Panc1 (cell line): ENCODE data around the gene FOSB. TPM values are rescaled to one million over a fixed set of nuclear protein-coding genes. Genes with fewer than 3 reads are reported as not detected.

ENCODE experiments used
- ATAC-seq: fragments of 200-7000 bp; cut with Tn5 transposase; 2 replicates; pipeline ENCODE4 v1.9.1; 2020; ENCODE audit warnings: mild to moderate bottlenecking, moderate library complexity
- BruUV-seq: library from RNA; stranded (reverse); fragments of 400-500 nt; replicated peaks from 2 replicates; lab custom pipeline; 2021; lab: Mats Ljungman, UMichigan
- CTCF ChIA-PET: fragments of 300-600 bp; sonication (Branson Sonifier 250); formaldehyde crosslinking; loops from one replicate; lab custom pipeline; 2022; ENCODE audit warnings: antibody characterized with exemption; lab: Charles Lee
- POLR2A ChIA-PET: fragments of 300-600 bp; sonication (Branson Sonifier 250); formaldehyde crosslinking; loops from one replicate; lab custom pipeline; 2022; ENCODE audit warnings: antibody characterized with exemption; lab: Charles Lee
- DNase-seq: peaks from one replicate; pipeline ENCODE4 v3.0.0-alpha.2; 2010; ENCODE audit warnings: low read depth, low spot score
- H3K27ac ChIP-seq: 2 replicates; pipeline ENCODE4 v1.5.1; 2011; ENCODE audit warnings: mild to moderate bottlenecking, low read length, inconsistent platforms
- H3K27me3 ChIP-seq: fragments of 200-500 bp; sonication (Bioruptor generic); 2 replicates; pipeline ENCODE4 v1.6.0; 2014; ENCODE audit warnings: low read length, inconsistent platforms; ENCODE audit not compliant: control insufficient read depth, insufficient read depth
- H3K36me3 ChIP-seq: fragments of 200-500 bp; sonication (Bioruptor generic); 2 replicates; pipeline ENCODE4 v1.5.1; 2014; ENCODE audit warnings: inconsistent platforms, mild to moderate bottlenecking, low read length, moderate library complexity; ENCODE audit not compliant: control insufficient read depth, insufficient read depth
- H3K4me1 ChIP-seq: 2 replicates; pipeline ENCODE4 v1.5.1; 2011; ENCODE audit warnings: inconsistent platforms, mild to moderate bottlenecking, low read length, moderate library complexity; ENCODE audit not compliant: control insufficient read depth, insufficient read depth
- H3K4me3 ChIP-seq, 2 experiments: 2 replicates each; pipeline ENCODE4 v1.5.1; 2011 to 2012; ENCODE audit warnings: low read depth in 2 of 2, low read length in 2 of 2, mild to moderate bottlenecking in 2 of 2, inconsistent platforms in 1 of 2, moderate library complexity in 1 of 2
- H3K9me3 ChIP-seq: fragments of 200-500 bp; sonication (Bioruptor generic); 2 replicates; pipeline ENCODE4 v1.5.1; 2014; ENCODE audit warnings: low read depth, mild to moderate bottlenecking, inconsistent platforms, low read length, moderate library complexity; ENCODE audit not compliant: control insufficient read depth, insufficient read depth
- CTCF ChIP-seq: fragments of 450-650 bp; IDR thresholded peaks from 2 replicates; pipeline ENCODE4 v1.5.1; 2017; ENCODE audit warnings: mild to moderate bottlenecking
- POLR2AphosphoS5 ChIP-seq: IDR thresholded peaks from 2 replicates; pipeline ENCODE4 v1.6.1; 2012; ENCODE audit warnings: mild to moderate bottlenecking, low read depth, low read length, moderate library complexity
- SIN3A ChIP-seq: IDR thresholded peaks from 2 replicates; pipeline ENCODE4 v1.6.1; 2012; ENCODE audit warnings: low read depth, mild to moderate bottlenecking, low read length, moderate library complexity, borderline replicate concordance; ENCODE audit not compliant: insufficient read depth
- TCF7L2 ChIP-seq: IDR thresholded peaks from 2 replicates; pipeline ENCODE4 v1.6.1; 2011; ENCODE audit warnings: mild to moderate bottlenecking, low read depth, low read length, inconsistent platforms
- in situ Hi-C: cut with HindIII; loops from 2 replicates; pipeline ENCODE4 v1.10.0; 2016; ENCODE audit warnings: low sequenced_read_pairs, low pct_unique_long_range_greater_than_20kb
- intact Hi-C: fragments of 100-400 bp; cut with micrococcal nuclease; formaldehyde crosslinking; loops from one replicate; pipeline ENCODE4 v1.10.0; 2022; ENCODE audit not compliant: unreplicated experiment
- total RNA-seq: library from RNA; stranded (reverse); gene quantifications from one replicate; pipeline ENCODE4 v1.2.1, GENCODE V29; 2021; ENCODE audit not compliant: unreplicated experiment
- TF ChIP-seq, protein P1 (sequence below), 2 experiments: IDR thresholded peaks; 2 replicates each; pipeline ENCODE4 v1.6.1; 2011 to 2012; ENCODE audit warnings: low read depth in 2 of 2, control low read depth in 1 of 2, low read length in 1 of 2, mild to moderate bottlenecking in 1 of 2, moderate library complexity in 1 of 2; ENCODE audit not compliant: insufficient read depth in 1 of 2

The FOSB gene
- total RNA-seq, 1 experiment from 2014 or later, result 13.4 TPM

GRCh38 chr19:45499196-45500180 is 31.7 kb downstream of the FOSB start:
- ChIA-PET POLR2A (no interaction called here), CTCF (no interaction called here)
- intact Hi-C loops (no loop called here), in situ Hi-C loops (no loop called here)
- H3K4me1 ChIP-seq, result peaks cover 3% of the 10 kb centered on the region; the same call in 1 of the 2 replicates
- no TSS peak for BruUV-seq
- TF ChIP-seq, protein P1, sequence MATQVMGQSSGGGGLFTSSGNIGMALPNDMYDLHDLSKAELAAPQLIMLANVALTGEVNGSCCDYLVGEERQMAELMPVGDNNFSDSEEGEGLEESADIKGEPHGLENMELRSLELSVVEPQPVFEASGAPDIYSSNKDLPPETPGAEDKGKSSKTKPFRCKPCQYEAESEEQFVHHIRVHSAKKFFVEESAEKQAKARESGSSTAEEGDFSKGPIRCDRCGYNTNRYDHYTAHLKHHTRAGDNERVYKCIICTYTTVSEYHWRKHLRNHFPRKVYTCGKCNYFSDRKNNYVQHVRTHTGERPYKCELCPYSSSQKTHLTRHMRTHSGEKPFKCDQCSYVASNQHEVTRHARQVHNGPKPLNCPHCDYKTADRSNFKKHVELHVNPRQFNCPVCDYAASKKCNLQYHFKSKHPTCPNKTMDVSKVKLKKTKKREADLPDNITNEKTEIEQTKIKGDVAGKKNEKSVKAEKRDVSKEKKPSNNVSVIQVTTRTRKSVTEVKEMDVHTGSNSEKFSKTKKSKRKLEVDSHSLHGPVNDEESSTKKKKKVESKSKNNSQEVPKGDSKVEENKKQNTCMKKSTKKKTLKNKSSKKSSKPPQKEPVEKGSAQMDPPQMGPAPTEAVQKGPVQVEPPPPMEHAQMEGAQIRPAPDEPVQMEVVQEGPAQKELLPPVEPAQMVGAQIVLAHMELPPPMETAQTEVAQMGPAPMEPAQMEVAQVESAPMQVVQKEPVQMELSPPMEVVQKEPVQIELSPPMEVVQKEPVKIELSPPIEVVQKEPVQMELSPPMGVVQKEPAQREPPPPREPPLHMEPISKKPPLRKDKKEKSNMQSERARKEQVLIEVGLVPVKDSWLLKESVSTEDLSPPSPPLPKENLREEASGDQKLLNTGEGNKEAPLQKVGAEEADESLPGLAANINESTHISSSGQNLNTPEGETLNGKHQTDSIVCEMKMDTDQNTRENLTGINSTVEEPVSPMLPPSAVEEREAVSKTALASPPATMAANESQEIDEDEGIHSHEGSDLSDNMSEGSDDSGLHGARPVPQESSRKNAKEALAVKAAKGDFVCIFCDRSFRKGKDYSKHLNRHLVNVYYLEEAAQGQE (IDR thresholded peaks at IDR 0.05; ENCODE audit: insufficient read depth in 1 of 2, low read depth in 2 of 2, low read length in 1 of 2), result no peak
- TF ChIP-seq TCF7L2 (no peak), POLR2AphosphoS5 (no peak), SIN3A (no peak), CTCF (no peak)
- H3K27me3 ChIP-seq, result no peaks in the 10 kb centered on the region
- H3K9me3 ChIP-seq, result no peaks in the 10 kb centered on the region
- no peak overlapping the region for H3K4me3 ChIP-seq
- H3K27ac ChIP-seq, result no peak overlapping the region
- no peaks in the 10 kb centered on the region for H3K36me3 ChIP-seq
- ATAC-seq, result no peak
- DNase-seq, result no peak

DNA sequence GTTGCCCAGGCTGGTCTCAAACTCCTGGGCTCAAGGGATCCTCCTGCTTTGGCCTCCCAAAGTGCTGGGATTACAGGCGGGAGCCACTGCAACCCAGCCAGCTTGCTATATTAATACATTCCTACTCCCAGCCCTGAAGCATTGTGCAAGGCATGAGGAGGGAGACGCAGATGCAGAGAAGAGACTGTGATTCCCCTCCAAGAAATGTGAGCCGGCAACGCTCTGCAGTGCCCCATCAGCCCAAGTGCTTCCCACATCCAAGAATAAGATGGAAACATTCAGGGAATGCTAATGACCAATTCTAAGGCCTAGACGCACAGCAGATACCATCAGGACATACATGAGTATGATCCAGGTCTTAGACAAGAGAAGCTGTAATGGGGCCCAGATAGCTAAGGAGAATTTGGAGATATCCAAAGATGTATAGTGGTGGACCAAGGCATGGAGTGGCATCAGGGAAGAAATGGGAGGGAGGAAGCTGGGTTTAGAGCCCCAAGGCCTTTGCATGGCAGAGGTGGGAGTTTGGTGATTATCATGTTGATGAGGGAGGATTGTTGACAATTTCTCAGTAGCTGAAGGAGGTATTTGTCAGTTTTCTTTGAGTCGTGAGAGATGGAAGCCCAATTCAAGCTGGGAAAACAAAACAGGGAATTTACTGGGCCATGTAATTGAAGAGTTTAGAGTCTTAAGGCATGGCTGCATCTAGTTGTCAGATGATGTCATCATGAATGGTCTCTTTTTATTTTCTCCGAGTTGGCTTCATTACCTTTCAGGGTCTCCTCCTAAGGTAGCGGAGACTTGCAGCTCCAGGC is 33.3 kb downstream of the FOSB start:
- ATAC-seq (no peak), DNase-seq (no peak)
- BruUV-seq, result no TSS peak
- TF ChIP-seq, protein P1 (IDR thresholded peaks at IDR 0.05; ENCODE audit: insufficient read depth in 1 of 2, low read depth in 2 of 2, low read length in 1 of 2), result no peak
- TF ChIP-seq TCF7L2, result no peak
- TF ChIP-seq POLR2AphosphoS5, result no peak
- no peak for TF ChIP-seq CTCF
- no peak for TF ChIP-seq SIN3A
- Histone ChIP-seq H3K36me3 (no peaks in the 10 kb centered on the region), H3K4me3 (no peak overlapping the region), H3K27ac (no peak overlapping the region), H3K27me3 (no peaks in the 10 kb centered on the region), H3K4me1 (peaks cover under 1% of the 10 kb centered on the region; the same call in 1 of the 2 replicates), H3K9me3 (no peaks in the 10 kb centered on the region)
- POLR2A ChIA-PET, result no interaction called here
- CTCF ChIA-PET, result no interaction called here
- intact Hi-C loops, result no loop called here
- in situ Hi-C loops, result no loop called here
